GM12878 (cell line): Measurements from ENCODE around the gene EXOC3L1. TPM values are rescaled to one million over a fixed set of nuclear protein-coding genes. Genes with fewer than 3 reads are reported as not detected.

Source experiments
- ATF2 ChIP-seq: IDR thresholded peaks from 2 replicates; pipeline ENCODE4 v1.6.1; 2012; ENCODE audit warnings: low read length, inconsistent platforms
- CHD1 ChIP-seq: IDR thresholded peaks from 2 replicates; pipeline ENCODE4 v1.6.1; 2012; ENCODE audit warnings: low read depth, low read length, improper control_type of control experiment
- EED ChIP-seq: sonication (generic); IDR thresholded peaks from 2 replicates; pipeline ENCODE4 v1.6.1; 2016; ENCODE audit warnings: antibody characterized with exemption, low read depth
- HCFC1 ChIP-seq: fragments of 150-350 bp; IDR thresholded peaks from 2 replicates; pipeline ENCODE4 v1.6.1; 2014; ENCODE audit warnings: low read length
- HDAC2 ChIP-seq: fragments of 200-600 bp; sonication (generic); IDR thresholded peaks from 2 replicates; pipeline ENCODE4 v1.6.1; 2017
- IKZF1 ChIP-seq: fragments of 450-650 bp; conservative IDR thresholded peaks from 2 replicates; pipeline ENCODE4 v1.6.1; 2017; ENCODE audit warnings: antibody characterized with exemption, mild to moderate bottlenecking
- IKZF2 ChIP-seq, 2 experiments: fragments of 450-650 bp; IDR thresholded peaks; 2 replicates each; pipeline ENCODE4 v1.6.1; 2017; ENCODE audit warnings: mild to moderate bottlenecking in 2 of 2, moderate library complexity in 2 of 2
- IRF3 ChIP-seq: fragments of 450-650 bp; IDR thresholded peaks from 2 replicates; pipeline ENCODE4 v1.6.1; 2014; ENCODE audit warnings: mild to moderate bottlenecking
- JUNB ChIP-seq: IDR thresholded peaks from 2 replicates; pipeline ENCODE4 v1.6.1; 2016; ENCODE audit warnings: antibody characterized with exemption, mild to moderate bottlenecking
- MYB ChIP-seq: fragments of 150-350 bp; IDR thresholded peaks from 2 replicates; pipeline ENCODE4 v1.6.1; 2014; ENCODE audit warnings: mild to moderate bottlenecking, low read depth, low read length, borderline replicate concordance
- NFIC ChIP-seq: IDR thresholded peaks from 2 replicates; pipeline ENCODE4 v1.6.1; 2012; ENCODE audit warnings: low read depth, mild to moderate bottlenecking, inconsistent platforms, low read length, moderate library complexity
- PKNOX1 ChIP-seq: fragments of 450-650 bp; IDR thresholded peaks from 2 replicates; pipeline ENCODE4 v1.6.1; 2016; ENCODE audit warnings: mild to moderate bottlenecking
- POLR2AphosphoS5 ChIP-seq: IDR thresholded peaks from 2 replicates; pipeline ENCODE4 v1.6.1; 2011; ENCODE audit warnings: mild to moderate bottlenecking, low read length, inconsistent platforms
- RELB ChIP-seq: fragments of 450-650 bp; IDR thresholded peaks from 2 replicates; pipeline ENCODE4 v1.6.1; 2017; ENCODE audit warnings: low read depth, mild to moderate bottlenecking, moderate library complexity
- SMARCA5 ChIP-seq: fragments of 450-650 bp; IDR thresholded peaks from 2 replicates; pipeline ENCODE4 v1.6.1; 2017; ENCODE audit warnings: mild to moderate bottlenecking
- SRF ChIP-seq, 2 experiments: IDR thresholded peaks; 2 replicates each; pipeline ENCODE4 v1.6.1; 2011; ENCODE audit warnings: low read depth in 2 of 2, low read length in 2 of 2, mild to moderate bottlenecking in 1 of 2, moderate library complexity in 1 of 2
- STAT1 ChIP-seq: fragments of 450-650 bp; conservative IDR thresholded peaks from 2 replicates; pipeline ENCODE4 v1.6.1; 2014; ENCODE audit warnings: antibody characterized with exemption, mild to moderate bottlenecking
- ZBED1 ChIP-seq: IDR thresholded peaks from 2 replicates; pipeline ENCODE4 v1.6.1; 2016; ENCODE audit warnings: borderline replicate concordance
- ZNF207 ChIP-seq: fragments of 450-650 bp; IDR thresholded peaks from 2 replicates; pipeline ENCODE4 v1.6.1; 2014; ENCODE audit warnings: antibody characterized with exemption, mild to moderate bottlenecking, borderline replicate concordance
- ZNF274 ChIP-seq: IDR thresholded peaks from one replicate; pipeline ENCODE4 v1.8.0; 2011; ENCODE audit not compliant: insufficient read length, insufficient read depth
- ZSCAN29 ChIP-seq: fragments of 450-650 bp; IDR thresholded peaks from 2 replicates; pipeline ENCODE4 v1.6.1; 2017; ENCODE audit warnings: mild to moderate bottlenecking, moderate library complexity
- polyA plus RNA-seq, 11 experiments: library from polyadenylated mRNA; depleted of rRNA in 4 of 11; unstranded in 6 of 11; stranded (reverse) in 5 of 11; fragments of >200 nt; fragmentation: Nextera tagmentation in 4 of 11; fragmentation: Illumina TruSeq in 1 of 11; extraction: Ambion mirVana in 4 of 11; extraction: Trizol in 1 of 11; gene quantifications; 1 replicate in 1 of 11; 2 replicates in 10 of 11; pipeline versions ENCODE4 v1.2.1 to v1.2.3, GENCODE V29; 2011 to 2016; ENCODE audit warnings: inconsistent platforms in 2 of 11, missing spikeins in 2 of 11, low read depth in 1 of 11
- total RNA-seq, 4 experiments: library from RNA; depleted of rRNA in 3 of 4; stranded (reverse); fragments of >200 nt in 3 of 4; fragmentation: Illumina TruSeq in 1 of 4; extraction: Trizol in 1 of 4; gene quantifications; 2 replicates each; pipeline versions ENCODE4 v1.2.1 to v1.2.3, GENCODE V29; 2013 to 2021
- TF ChIP-seq, protein P1 (sequence below): fragments of 150-350 bp; IDR thresholded peaks from 2 replicates; pipeline ENCODE4 v1.6.1; 2016; ENCODE audit warnings: low read depth, low read length
- TF ChIP-seq, protein P2 (sequence below): IDR thresholded peaks from 2 replicates; pipeline ENCODE4 v1.6.1; 2012; ENCODE audit warnings: low read depth, low read length, improper control_type of control experiment

EXOC3L1 gene
- total and polyA plus RNA-seq, 10 of the 15 experiments (the other 5 are each of a cell fraction or from before 2014, with no cell fraction given), result 0.07 to 0.42 TPM; not detected in 8

- TF ChIP-seq RELB (peak; percentile 99), SRF (IDR thresholded peaks at IDR 0.05; ENCODE audit: low read depth in 2 of 2, low read length in 2 of 2) (peak; percentile 76 to 97), IKZF1 (peak; percentile 99), HDAC2 (peak; percentile 85; the same call in 1 of the 2 replicates), POLR2AphosphoS5 (peak; percentile 92), EED (no peak), MYB (no peak), ZNF207 (peak; percentile 86; the same call in 1 of the 2 replicates), SMARCA5 (0 out of 2 replicates have a peak, but pooled peaks have one; percentile 41), PKNOX1 (peak; percentile 73), CHD1 (no peak), ZSCAN29 (no peak), HCFC1 (peak; percentile 99), JUNB (no peak), IRF3 (peak; percentile 37; the same call in 1 of the 2 replicates), STAT1 (peak; percentile 87; the same call in 1 of the 2 replicates), NFIC (no peak), IKZF2 (IDR thresholded peaks at IDR 0.05) (no peak), ZNF274 (no peak), ATF2 (no peak), ZBED1 (no peak)
- TF ChIP-seq, protein P1, sequence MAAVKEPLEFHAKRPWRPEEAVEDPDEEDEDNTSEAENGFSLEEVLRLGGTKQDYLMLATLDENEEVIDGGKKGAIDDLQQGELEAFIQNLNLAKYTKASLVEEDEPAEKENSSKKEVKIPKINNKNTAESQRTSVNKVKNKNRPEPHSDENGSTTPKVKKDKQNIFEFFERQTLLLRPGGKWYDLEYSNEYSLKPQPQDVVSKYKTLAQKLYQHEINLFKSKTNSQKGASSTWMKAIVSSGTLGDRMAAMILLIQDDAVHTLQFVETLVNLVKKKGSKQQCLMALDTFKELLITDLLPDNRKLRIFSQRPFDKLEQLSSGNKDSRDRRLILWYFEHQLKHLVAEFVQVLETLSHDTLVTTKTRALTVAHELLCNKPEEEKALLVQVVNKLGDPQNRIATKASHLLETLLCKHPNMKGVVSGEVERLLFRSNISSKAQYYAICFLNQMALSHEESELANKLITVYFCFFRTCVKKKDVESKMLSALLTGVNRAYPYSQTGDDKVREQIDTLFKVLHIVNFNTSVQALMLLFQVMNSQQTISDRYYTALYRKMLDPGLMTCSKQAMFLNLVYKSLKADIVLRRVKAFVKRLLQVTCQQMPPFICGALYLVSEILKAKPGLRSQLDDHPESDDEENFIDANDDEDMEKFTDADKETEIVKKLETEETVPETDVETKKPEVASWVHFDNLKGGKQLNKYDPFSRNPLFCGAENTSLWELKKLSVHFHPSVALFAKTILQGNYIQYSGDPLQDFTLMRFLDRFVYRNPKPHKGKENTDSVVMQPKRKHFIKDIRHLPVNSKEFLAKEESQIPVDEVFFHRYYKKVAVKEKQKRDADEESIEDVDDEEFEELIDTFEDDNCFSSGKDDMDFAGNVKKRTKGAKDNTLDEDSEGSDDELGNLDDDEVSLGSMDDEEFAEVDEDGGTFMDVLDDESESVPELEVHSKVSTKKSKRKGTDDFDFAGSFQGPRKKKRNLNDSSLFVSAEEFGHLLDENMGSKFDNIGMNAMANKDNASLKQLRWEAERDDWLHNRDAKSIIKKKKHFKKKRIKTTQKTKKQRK, result no peak
- TF ChIP-seq, protein P2, sequence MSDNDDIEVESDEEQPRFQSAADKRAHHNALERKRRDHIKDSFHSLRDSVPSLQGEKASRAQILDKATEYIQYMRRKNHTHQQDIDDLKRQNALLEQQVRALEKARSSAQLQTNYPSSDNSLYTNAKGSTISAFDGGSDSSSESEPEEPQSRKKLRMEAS, result peak; percentile 66
These were observed 37.0 kb upstream of the EXOC3L1 start, which contains the start of gene TMEM208 (continued) for GRCh38 chr16:67226804-67227566.
